Measurements from ENCODE around the gene CNTNAP5. TPM values are rescaled to one million over a fixed set of nuclear protein-coding genes. Genes with fewer than 3 reads are reported as not detected.

CNTNAP5 gene
- total RNA-seq, 1 donor from 2014 or later: not detected

DNA sequence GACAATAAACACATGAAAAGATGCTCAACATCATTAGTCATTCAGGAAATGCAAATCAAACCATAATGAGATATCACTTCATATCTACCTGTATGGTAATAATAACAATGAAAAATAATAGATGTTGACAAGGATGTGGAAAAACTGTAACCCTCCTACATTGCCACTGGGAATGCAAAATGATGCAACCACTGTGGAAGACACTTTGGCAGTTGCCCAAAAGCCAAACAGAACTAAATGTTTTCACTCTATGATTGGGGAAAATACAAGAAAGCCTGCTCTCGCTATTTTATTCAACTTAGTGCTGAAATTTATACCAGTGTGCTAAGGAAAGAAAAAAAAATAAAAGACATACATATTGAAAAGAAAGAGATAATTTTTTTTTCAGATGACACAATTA is 934.5 kb downstream of the CNTNAP5 start:
- no peak for DNase-seq (ENCODE audit: extremely low read depth, low read depth, low spot score)

DNA sequence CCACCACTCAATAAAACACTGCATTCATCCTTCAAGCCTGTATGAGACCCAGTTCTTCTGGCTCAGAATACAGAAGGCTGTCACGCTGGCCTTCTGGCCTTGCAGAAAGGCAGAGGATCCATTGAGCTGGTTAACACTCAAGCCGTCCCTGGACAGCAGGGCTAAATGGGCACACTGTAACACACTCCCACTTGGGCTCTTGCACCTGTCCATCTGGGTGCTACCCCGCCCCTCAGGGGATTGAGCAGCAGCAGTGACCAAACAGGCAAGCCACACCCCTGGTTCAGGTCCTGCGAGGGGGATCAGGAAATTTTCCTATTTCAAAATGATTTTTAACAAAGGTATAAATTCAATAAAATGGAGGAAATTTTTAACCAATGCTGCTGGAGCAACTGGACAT is 936.0 kb downstream of the CNTNAP5 start:
- no peak for DNase-seq (ENCODE audit: extremely low read depth, low read depth, low spot score)
